ENCODE results near the gene GNAS.

The GNAS gene

DNA sequence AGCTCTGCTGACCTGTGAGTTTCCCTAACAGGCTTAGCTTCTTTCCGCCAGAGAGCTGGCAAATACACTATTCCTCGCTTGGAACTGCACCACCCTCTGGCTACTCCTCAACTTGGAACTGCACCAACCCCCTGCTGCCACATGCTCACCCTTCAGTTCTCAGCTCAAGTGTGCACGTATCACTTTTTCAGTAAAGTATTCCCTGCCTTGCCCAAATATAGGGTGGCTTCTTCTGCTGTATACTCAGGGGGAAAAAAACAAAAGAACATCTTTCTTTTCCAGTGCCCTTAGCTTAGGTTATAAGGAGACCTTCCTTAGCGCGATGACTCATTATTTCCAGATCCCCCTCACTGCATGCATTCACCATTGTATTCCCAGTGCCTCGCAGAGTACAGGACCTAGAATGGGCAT is 23.0 kb upstream of the GNAS start:
- DNase-seq, result no peak

DNA sequence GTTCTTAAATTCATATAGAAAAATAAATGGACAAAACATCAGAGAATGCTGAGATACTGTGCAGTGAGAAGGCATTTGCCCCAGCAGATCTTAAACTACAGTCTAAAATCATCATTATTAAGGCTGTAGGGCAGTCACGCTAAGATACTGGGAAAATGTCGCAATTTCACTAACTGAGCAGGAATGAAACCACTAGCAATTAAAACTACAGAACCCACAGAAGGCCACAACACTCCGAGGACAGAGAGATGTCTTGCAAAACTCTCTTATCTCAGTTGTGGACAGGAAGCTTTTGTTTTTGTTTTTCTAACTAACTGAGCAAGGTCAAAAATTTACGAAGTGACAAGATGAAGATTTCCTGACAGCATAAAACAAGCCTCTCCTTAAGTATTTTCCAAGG is 20.1 kb upstream of the GNAS start:
- DNase-seq, result no peak

DNA sequence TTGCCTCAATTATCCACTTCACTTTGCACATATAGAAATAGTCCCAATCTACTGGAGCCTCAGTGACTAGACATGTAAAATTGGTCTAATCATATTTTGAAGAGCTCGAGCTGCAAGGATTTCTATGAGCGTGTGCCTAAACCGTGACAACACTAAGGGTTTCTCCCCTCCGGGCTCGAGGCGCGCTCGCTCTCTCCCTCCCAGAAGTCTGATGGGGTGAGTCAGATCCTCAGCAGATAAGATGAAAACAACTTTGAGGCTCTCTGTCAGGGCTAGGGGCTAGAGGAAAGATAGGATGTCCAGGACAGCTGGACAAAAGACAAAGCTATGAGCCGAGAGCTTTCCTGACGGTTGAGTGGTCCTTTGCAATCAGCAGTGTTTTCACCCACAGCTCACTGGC is 18.6 kb upstream of the GNAS start:
- no peak for DNase-seq

DNA sequence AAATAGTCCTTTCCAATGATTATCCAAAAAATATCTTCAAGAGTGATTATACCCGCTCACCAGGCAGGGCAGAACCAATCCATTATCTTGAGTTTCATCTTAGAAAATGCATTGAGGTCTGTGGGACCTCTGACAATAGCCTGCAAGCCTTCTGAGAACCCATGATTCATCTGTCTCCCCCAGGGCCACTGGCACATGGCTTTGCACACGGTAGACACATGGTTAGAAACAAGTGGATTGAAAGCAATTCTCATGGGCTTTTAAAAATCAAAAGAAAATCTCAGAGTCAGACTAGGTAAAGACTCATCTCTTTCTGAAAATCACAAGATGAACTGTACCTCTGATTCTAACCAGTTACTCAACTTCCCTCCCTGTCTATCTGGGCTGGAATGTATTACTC is 17.3 kb upstream of the GNAS start:
- DNase-seq, result no peak

DNA sequence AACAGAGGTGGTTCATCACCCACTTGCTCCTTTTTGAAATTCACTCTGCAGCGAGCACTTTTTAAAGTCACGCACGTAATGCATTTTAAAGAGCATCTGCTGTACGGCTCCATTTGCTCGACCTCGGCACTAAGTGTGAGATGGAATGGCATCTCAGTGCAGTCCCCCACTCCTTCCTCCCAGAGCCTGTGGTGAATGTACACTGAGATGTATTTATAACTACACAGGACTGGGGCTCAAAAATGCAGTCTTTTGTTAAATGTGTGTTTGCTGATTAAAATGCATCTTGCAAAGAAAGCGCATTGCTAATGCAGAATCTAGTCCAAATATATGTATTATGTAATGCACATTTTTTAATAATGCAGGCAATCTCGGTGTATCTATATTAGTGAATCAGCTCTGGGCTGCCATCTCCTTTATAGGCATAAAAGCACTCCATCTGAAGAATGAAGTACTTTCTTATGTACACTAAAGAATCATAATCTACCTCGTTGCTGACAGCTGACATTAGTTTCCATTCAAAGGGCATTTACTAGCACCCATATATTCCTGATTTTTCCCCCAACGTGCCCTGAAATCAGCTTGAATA is 15.8 kb upstream of the GNAS start:
- no peak for DNase-seq

DNA sequence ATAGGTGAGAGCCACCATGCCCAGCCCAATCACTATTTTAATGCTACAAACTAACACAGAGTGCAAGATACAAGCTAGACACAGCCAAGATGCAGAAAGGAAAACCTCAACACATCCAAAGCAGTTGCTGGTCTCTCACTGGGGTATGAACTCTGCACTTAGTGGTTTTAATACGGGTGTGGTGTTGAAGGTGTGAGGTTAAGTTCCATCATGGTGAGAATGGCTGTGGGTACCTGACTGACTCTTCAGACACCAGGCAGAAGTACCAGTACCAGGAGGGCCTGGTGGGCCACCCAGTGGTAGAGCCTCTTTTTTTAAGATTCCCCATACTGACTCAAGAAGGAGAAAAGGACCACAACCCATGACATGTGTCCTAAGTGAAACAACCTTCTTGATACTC is 14.8 kb upstream of the GNAS start:
- DNase-seq, result no peak

DNA sequence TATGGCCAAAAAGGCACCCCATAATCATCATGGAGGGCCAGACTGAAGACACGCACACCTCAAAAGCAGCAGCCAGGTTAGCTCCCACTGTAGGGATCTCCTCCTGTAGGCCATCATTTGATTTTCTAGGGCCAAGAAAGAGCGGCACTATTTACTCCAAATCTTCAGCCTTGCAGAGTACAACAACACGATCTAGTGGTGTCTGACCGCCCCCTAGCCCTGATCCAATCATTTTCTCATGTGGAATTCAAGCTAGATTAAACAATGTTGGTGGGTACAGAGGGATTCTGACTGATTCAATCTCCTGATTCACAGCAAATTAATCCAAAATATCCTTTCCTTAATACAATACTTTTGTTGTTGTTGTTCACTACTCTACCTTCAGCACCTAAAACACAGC is 14.3 kb upstream of the GNAS start:
- DNase-seq, result no peak

DNA sequence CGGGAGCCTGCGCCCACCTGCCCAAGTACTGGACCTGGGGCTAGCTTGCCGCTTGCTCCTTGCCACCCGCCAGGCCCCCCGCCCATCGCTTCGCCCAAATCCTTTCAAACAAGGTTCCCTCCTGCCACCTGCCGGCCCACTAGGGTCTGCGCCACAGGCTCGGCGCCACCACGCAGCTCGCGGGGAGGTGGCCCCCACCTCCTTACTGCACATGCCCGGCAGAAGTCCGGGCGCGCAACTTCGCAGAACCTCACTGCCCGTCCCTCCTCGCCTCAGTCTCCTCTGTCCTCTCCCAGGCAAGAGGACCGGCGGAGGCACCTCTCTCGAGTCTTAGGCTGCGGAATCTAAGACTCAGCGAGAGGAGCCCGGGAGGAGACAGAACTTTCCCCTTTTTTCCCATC is 13.0 kb upstream of the GNAS start:
- DNase-seq, result peak; percentile 34

DNA sequence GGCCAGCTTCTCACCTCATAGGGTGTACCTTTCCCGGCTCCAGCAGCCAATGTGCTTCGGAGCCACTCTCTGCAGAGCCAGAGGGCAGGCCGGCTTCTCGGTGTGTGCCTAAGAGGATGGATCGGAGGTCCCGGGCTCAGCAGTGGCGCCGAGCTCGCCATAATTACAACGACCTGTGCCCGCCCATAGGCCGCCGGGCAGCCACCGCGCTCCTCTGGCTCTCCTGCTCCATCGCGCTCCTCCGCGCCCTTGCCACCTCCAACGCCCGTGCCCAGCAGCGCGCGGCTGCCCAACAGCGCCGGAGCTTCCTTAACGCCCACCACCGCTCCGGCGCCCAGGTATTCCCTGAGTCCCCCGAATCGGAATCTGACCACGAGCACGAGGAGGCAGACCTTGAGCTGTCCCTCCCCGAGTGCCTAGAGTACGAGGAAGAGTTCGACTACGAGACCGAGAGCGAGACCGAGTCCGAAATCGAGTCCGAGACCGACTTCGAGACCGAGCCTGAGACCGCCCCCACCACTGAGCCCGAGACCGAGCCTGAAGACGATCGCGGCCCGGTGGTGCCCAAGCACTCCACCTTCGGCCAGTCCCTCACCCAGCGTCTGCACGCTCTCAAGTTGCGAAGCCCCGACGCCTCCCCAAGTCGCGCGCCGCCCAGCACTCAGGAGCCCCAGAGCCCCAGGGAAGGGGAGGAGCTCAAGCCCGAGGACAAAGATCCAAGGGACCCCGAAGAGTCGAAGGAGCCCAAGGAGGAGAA is 12.3 kb upstream of the GNAS start:
- no peak for DNase-seq

DNA sequence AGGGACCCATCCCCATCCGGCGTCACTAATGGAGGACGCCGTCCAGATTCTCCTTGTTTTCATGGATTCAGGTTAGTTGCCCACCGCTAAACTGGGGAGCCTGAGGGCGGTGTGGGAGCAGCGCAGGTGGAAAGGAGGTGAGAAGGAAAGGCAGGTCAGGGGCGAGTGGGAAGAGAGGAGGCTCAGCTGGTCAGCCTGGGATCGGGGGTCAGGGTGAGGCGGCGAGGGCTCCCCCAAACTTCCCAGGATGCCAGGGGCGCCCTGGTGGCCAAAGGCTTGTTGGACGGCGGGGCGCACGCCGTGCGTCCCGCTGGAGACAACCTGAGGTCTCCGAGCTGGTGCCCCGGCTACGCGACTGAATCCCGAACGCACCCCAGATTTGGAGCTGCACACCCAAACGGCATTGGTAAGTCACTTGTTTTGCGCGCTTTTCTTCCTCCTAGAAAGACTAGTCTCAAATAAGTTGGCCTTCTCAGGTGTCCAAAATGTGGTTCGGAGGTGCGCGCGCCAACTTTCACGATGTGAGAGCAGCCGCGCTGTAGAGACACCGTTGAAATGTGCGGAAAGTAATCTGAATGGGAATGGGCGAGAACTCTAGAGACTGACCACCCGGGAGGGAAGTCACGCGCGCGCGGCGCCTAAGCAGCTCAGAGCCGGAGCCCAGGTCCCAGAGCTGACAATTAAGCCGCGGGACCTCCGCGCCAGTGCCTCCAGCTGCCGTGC is 11.5 kb upstream of the GNAS start:
- DNase-seq, result no peak

DNA sequence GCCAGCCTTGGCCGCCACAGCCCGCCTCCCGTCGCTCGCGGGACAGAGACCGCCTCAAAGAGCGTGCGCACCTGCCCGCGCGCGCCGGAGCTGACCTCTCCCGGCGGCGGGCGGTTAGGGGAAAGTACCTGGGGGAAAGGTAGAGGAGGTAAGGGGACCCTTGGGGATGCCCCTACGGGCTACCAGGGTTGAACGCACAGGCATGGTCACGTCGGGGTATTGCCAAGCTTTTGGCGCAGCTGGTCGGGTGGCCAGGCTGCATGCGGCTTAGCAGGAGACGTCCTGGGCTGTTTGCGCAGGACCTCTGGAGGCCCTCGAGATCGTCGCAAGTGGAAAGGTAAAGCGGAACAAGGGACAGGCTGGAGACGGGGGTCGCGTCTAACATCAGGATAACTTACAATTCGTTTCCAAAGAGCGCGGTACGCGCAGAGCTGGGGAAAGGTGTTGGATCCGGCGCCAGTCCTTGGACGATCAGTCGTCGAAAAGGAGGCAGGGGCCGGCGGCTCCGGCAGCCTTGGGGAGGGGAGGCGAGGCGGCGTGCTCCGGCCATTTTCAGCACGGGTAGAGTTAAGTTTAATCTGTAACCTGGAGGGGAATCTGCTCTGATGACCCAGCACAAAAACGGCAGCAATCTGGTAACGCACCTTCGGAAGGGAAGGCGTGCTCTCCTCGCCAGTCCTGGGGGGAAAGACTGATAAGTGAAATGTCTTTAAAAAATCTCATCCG is 10.8 kb upstream of the GNAS start:
- no peak for DNase-seq

DNA sequence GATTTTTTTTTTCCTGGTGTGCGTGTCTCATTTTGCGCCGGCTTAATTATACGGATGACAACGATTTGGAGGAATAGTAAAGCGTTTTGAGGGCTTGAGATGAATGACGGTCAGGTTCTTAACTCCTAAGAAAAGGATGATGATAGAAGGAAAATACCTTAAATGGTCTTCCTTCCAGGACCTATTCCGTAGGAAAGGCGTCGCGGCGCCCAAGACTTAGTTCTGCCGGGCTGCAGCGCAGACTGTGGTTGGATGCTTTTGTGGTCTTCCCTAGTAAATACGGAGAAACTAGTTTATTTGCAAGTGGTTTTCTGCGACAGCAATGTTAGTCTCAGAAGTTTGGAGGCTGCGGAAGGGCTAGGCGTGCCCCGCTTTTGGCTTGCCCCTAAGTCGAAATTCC is 10.2 kb upstream of the GNAS start:
- no peak for DNase-seq

DNA sequence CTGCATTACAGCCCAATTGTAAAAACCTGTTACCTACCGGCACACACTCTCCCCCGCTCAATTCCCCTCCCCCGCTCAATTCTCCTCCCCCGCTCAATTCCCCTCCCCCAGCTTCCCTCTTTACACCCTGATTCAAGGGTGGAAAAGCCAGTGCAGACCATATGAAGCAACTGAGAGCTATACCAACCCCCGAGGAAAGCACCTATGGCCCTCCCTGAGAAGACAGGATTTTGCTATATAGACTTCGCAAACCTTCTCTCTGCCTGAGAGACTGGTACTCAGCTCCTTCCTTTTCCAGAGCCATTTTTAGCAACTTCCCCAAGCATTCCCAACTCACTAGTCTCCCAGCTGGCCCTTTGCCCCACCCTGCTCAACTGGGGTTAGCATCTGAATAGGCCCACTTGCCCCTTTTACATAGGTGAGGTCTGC is 9.4 kb upstream of the GNAS start:
- no peak for DNase-seq

DNA sequence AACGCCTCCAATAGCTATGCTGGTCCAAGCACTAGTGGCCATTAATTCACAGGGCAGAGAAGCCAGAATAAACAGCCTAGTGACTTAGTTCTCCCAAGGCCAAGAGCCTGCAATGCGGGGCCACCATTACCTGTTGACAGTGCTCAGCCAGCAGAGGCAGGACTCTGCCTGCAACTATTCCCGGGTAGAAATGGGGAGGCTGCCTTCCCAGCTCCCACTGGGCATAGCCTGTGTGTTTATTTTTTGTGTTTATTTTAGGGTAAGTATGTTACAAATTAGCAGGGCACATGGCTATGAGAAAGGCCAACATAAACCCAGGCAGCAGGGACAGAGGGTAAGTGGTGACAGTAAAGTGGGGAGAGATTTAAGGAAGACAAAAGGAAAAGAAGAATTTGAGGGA is 6.8 kb upstream of the GNAS start:
- no peak for DNase-seq

DNA sequence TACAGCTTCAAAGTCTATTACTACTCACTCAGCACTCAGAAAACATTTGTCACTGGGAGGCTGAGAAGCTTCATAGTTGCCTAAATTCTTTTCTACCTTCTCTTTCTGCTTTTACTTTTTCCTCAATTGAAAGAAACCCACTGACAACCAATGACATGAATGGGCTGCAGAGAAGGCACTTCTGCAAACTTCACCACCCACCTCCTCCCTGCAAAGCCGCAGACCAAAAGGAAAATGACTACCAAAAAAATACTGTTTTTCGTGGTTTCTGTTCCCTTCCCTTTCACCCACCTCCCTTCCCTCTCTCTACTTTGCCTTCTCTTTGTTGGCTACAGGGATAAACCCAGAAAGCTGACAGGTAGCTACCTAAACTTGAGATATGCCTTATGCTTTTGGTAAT is 5.1 kb upstream of the GNAS start:
- no peak for DNase-seq

DNA sequence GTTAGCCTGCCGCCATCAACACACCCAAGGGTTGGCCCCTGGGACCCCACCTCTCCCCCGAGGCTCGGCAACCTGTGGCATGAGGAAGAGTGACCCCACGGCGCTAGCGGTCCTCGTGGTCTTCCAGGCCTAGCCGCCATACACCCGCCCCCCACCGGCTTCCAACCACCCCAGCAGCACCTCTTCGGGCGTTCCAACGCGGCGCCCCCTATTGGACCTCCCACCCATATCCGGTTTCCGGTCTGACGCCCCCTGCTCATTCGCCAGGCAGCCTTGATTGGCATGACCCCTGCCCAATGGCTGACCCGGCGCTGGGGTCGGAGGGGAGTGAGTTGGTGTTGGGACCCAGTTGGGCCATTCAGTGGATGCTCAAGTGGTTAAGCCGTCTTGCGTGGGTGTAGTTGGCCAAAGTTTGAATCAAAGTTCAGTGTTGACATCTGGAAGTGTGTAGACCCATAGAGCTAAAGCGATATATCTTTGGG is 1.8 kb upstream of the GNAS start, which contains the start of gene GNAS-AS1:
TSS of gene GNAS-AS1 (minus strand) at position 210 of the 482 bp plus-strand sequence.
- peak; percentile 68 for DNase-seq

DNA sequence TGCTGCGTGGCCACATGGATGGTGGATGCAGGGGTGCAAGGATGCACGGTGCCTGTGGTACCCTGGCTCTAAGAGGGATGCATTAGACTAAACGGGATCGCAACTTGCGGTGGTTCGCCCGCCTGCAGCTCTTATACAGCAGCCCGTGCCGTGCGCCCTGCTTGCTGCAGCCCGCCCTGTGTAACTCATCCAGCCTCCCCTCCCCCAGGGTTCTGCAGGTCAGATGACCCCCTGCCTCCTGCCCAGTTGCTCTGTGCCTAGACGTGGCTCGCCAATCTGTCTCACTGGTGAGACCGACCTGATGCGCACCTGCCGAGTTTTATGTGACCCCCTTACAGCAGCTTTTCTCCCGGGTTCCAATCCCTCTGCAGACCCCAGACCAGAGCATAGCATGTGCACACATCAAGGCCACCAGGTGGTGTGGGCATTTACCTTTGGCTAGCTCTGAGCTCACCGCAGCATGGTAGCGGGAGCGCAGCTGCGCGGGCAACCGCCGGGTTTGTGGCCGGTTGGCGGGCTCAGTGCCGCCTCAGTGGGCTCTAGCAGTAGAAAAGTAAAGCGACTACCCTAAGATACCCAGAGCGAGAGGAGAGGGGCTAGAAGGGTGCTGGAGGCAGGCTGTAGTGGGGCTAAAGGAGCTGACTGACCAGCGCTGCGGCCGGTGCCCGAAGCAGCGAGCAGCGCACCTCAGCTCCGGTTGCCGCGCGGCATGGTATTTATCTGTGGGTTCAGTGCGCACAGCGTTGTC is 1.1 kb upstream of the GNAS start:
- no peak for DNase-seq

DNA sequence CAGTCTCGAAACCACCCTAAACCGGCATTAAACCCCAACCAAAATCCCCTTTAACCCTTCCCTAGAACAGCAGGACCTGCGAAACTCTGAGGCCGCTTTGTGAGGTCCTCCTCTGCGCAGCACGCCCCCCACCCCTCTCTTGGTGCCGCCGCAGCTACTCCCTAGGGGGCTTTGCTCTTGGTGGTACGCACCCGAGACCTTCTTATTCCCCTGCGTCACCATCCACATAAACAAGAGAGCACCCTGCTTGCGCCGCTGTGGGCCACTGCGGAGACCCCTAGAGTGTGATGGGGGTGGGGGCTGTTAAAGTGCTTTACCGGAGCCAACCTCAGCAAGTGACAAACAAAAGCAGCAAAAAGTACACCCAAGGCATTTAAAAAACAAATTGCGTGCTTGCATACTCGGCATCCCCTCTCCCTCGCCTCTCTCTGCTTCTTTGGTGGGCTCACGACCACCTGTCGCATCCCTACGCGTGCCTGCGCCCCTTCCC is 502 bp upstream of the GNAS start:
- DNase-seq, result no peak

DNA sequence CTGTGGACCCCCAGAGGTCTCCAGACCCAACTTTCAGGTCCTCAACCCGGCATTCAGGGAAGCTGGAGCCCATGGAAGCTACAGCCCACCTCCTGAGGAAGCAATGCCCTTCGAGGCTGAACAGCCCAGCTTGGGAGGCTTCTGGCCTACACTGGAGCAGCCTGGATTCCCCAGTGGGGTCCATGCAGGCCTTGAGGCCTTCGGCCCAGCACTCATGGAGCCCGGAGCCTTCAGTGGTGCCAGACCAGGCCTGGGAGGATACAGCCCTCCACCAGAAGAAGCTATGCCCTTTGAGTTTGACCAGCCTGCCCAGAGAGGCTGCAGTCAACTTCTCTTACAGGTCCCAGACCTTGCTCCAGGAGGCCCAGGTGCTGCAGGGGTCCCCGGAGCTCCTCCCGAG is 950 bp downstream of the GNAS start:
- no peak for DNase-seq

DNA sequence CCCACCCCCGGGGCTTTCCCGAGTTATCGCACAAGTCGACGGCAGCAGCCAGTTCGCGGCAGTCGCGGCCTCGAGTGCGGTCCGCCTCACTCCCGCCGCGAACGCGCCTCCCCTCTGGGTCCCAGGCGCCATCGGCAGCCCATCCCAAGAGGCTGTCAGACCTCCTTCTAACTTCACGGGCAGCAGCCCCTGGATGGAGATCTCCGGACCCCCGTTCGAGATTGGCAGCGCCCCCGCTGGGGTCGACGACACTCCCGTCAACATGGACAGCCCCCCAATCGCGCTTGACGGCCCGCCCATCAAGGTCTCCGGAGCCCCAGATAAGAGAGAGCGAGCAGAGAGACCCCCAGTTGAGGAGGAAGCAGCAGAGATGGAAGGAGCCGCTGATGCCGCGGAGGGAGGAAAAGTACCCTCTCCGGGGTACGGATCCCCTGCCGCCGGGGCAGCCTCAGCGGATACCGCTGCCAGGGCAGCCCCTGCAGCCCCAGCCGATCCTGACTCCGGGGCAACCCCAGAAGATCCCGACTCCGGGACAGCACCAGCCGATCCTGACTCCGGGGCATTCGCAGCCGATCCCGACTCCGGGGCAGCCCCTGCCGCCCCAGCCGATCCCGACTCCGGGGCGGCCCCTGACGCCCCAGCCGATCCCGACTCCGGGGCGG is 1.6 kb downstream of the GNAS start:
- no peak for DNase-seq

DNA sequence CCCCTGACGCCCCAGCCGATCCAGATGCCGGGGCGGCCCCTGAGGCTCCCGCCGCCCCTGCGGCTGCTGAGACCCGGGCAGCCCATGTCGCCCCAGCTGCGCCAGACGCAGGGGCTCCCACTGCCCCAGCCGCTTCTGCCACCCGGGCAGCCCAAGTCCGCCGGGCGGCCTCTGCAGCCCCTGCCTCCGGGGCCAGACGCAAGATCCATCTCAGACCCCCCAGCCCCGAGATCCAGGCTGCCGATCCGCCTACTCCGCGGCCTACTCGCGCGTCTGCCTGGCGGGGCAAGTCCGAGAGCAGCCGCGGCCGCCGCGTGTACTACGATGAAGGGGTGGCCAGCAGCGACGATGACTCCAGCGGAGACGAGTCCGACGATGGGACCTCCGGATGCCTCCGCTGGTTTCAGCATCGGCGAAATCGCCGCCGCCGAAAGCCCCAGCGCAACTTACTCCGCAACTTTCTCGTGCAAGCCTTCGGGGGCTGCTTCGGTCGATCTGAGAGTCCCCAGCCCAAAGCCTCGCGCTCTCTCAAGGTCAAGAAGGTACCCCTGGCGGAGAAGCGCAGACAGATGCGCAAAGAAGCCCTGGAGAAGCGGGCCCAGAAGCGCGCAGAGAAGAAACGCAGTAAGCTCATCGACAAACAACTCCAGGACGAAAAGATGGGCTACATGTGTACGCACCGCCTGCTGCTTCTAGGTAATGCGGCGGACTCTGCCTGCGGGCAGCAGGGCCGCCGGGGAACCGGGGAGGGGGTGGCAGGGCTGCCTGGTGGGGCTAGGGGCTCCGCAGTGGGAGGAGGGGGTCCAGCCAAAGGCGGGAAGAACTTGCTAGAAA is 2.3 kb downstream of the GNAS start:
- DNase-seq, result no peak
